ENCODE measurements around the gene RPL15. TPM values are rescaled to one million over a fixed set of nuclear protein-coding genes. Genes with fewer than 3 reads are reported as not detected.
A peak's percentile ranks its signal among the peaks of the same experiment; 100 is the strongest.
"Not testable (repeated sequence)": the region's sequence is repeated elsewhere in the genome, so short reads cannot be mapped to it uniquely, and the experiment has no call there.

RPL15 gene
- total RNA-seq (1,000 to 10,000 TPM in 1 of 2 donors, 100 to 1,000 TPM in 1; 783 to 1,409 TPM), polyA plus RNA-seq (ENCODE audit: insufficient read depth, low read depth, low replicate concordance) (1,993 TPM)
- long read RNA-seq, donor 1, transcript RPL15-212 (2 exons, 1,785 nt) = minor isoform, 36 of 1,641 reads
- long read RNA-seq, donor 1, transcript RPL15-201 (4 exons, 2,730 nt) = major isoform, 1,131 of 1,641 reads
- long read RNA-seq, donor 1, transcript RPL15-208 (4 exons, 1,063 nt) = minor isoform, 144 of 1,641 reads
- long read RNA-seq, donor 1, transcript RPL15-202 (3 exons, 820 nt) = minor isoform, 247 of 1,641 reads
- long read RNA-seq, donor 1, partial matches to known transcripts = 28 of 1,641 reads
- long read RNA-seq, donor 1, other reads (novel, unspliced or antisense) = 21 of 1,641 reads
- long read RNA-seq, donor 2, transcript RPL15-201 (4 exons, 2,730 nt) = major isoform, 701 of 973 reads
- long read RNA-seq, donor 2, transcript RPL15-202 (3 exons, 820 nt) = minor isoform, 103 of 973 reads
- long read RNA-seq, donor 2, transcript RPL15-208 (4 exons, 1,063 nt) = minor isoform, 95 of 973 reads
- long read RNA-seq, donor 2, transcript RPL15-212 (2 exons, 1,785 nt) = minor isoform, 30 of 973 reads
- long read RNA-seq, donor 2, partial matches to known transcripts = 14 of 973 reads
- long read RNA-seq, donor 2, other reads (novel, unspliced or antisense) = 7 of 973 reads

DNA sequence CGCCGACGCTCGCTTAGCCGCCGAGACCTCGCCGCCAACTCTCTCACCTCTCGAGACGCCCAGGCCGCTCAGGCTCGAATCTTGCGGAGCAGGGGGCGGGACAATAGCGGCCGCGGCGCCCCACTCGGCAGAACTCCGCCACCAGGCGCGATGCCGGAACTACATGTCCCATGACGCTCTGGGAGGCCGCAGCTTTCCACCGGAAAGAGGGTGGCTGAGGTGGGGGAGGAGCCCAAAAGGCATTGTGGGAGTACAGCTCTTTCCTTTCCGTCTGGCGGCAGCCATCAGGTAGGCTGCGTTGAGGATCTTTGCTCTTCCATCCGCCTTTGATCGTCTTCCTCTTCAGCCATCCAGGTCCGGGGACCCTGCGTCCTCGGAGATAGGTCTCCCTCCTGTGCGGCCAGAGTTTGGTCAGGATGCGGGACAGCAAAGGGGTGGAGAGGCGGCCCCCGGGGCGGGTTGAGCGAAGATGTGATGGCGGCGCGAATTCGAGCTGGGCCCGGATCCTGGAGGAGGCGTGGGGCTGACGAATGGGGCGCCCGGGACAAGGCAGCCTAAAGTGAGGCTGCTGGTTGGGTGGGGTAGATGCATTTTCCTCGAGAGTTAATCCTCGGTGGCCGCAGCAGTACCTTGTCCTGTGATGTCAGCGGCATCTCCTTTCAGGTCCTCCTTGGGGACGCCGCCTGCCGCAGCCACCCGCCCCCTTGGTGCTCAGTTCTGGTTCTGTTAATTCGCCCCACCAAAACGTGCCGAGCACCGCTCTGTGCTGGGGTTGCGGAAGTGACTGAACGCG lies at the start of gene RPL15, which contains the start of gene NKIRAS1:
TSS of gene RPL15 (plus strand) at position 247 of the 793 bp plus-strand sequence. CDS start 728 bp downstream, outside the sequence.
TSS of gene NKIRAS1 (minus strand) at position 105 of the 793 bp plus-strand sequence. CDS start 6,086 bp downstream, outside the sequence.
- Histone ChIP-seq H3K4me1 (peaks cover 10% of the 10 kb centered on the region), H3K27ac (peak within 1 kb of the TSS; percentile 81 to 98), H3K27me3 (no peaks in the 10 kb centered on the region), H3K4me3 (peak within 1 kb of the TSS; percentile 80 to 97), H3K36me3 (ENCODE audit: low read depth, missing control alignments) (no peaks in the 10 kb centered on the region), H3K9me3 (no peaks in the 10 kb centered on the region)
- intact Hi-C loops (cut with DNase I; ENCODE audit: low total_unique reads) = no loop called here
- TF ChIP-seq, protein P1, sequence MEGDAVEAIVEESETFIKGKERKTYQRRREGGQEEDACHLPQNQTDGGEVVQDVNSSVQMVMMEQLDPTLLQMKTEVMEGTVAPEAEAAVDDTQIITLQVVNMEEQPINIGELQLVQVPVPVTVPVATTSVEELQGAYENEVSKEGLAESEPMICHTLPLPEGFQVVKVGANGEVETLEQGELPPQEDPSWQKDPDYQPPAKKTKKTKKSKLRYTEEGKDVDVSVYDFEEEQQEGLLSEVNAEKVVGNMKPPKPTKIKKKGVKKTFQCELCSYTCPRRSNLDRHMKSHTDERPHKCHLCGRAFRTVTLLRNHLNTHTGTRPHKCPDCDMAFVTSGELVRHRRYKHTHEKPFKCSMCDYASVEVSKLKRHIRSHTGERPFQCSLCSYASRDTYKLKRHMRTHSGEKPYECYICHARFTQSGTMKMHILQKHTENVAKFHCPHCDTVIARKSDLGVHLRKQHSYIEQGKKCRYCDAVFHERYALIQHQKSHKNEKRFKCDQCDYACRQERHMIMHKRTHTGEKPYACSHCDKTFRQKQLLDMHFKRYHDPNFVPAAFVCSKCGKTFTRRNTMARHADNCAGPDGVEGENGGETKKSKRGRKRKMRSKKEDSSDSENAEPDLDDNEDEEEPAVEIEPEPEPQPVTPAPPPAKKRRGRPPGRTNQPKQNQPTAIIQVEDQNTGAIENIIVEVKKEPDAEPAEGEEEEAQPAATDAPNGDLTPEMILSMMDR (IDR thresholded peaks at IDR 0.05) = peak; percentile 46 to 83 (median 81)
- peak; percentile 70 for TF ChIP-seq POLR2A (IDR thresholded peaks at IDR 0.05)
- WGBS, 2 donors = 0 to 1% methylated on average over 40 to 57 of the region's 64 CpGs
- peak; percentile 98 for DNase-seq

DNA sequence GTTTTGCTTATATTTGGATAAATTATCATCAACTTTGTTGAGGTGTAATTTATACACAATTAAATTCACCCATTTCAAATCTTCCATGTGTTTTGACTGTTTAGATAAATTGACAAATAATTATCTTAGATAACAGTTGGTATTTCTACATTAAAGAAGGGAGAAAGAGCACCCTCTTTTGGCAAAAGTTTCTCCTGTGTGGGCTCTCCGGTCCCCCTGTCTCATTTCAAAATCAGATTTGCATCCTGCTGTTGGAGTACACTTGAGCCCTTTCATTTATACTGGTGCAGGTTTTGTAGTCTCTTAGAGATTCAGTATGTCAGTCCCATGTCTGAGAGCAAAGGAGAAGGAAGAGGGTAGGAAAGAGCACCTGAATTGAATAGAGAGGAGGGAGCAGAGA lies 49.5 kb upstream of the RPL15 start:
- no peak overlapping the region for H3K27ac ChIP-seq
- TF ChIP-seq POLR2A (IDR thresholded peaks at IDR 0.05) = no peak
- TF ChIP-seq, protein P1 (IDR thresholded peaks at IDR 0.05) = no peak
- H3K36me3 ChIP-seq (ENCODE audit: low read depth, missing control alignments) = no peaks in the 10 kb centered on the region
- H3K4me1 ChIP-seq = peaks cover 30% of the 10 kb centered on the region
- WGBS, 2 donors = 62 to 95% methylated on average over 1 of the region's 1 CpG
- no peak for DNase-seq
- H3K4me3 ChIP-seq = no peak overlapping the region
- H3K9me3 ChIP-seq = no peaks in the 10 kb centered on the region
- intact Hi-C loops (cut with DNase I; ENCODE audit: low total_unique reads) = no loop called here
- H3K27me3 ChIP-seq = no peaks in the 10 kb centered on the region

DNA sequence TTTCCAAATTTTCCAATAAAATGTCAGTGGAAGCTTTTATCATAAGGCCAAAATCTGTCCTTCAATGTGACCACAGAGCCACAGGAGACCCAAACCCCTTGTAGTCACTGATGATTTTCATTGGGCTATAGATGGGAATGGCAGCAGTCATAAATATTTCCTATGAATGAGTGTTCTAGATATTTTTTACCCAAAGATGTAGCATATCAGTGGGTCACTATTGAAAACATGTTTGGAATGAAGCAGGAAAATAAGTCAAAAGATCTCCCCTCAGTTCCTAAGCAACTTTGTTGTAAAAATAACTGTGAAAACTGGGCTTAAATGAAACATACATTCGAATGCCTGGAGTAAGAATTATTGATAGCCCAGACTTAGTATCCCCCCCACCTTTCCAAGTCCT lies 49.1 kb upstream of the RPL15 start:
- no peaks in the 10 kb centered on the region for H3K36me3 ChIP-seq (ENCODE audit: low read depth, missing control alignments)
- TF ChIP-seq, protein P1 (IDR thresholded peaks at IDR 0.05) = no peak
- no peak for TF ChIP-seq POLR2A (IDR thresholded peaks at IDR 0.05)
- intact Hi-C loops (cut with DNase I; ENCODE audit: low total_unique reads) = no loop called here
- WGBS, 2 donors = 59 to 67% methylated on average over 1 of the region's 1 CpG
- H3K4me3 ChIP-seq = no peak overlapping the region
- H3K9me3 ChIP-seq = no peaks in the 10 kb centered on the region
- H3K27me3 ChIP-seq = no peaks in the 10 kb centered on the region
- H3K27ac ChIP-seq = no peak overlapping the region
- no peak for DNase-seq
- H3K4me1 ChIP-seq = peaks cover 30% of the 10 kb centered on the region

DNA sequence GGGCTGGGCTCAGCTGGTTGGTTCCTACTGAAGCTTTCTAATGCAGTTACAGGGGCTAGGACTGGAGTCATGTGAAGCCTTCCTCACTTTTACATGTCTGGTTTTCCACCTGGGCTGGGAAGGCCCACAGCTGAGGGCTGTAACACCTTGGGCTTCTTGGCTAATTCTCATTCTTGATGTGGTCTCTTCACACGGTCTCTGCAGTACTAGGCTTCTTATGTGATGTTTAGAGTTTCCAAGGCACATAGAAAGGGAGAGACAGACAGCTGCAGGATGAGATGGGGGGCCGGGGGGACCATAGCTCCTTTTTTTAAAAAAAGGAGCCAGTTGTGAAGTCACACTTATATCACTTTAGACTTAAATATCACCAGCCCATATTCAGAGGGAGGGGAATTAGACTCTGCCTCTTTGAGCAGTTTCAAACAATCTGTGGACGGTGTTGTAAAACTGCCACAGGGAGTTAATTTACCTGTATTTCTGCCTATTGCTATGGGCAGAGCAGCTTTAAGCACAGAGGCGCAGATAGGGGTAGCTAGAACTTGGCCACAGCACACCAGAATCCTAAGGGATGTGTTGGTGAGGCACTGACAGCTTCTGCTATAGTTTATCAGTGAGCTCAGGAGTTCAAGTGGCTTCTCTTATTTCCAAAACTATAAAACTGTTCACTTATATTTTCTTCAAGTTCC lies 46.8 kb upstream of the RPL15 start:
- intact Hi-C loops (cut with DNase I; ENCODE audit: low total_unique reads) = no loop called here
- no peak for TF ChIP-seq POLR2A (IDR thresholded peaks at IDR 0.05)
- TF ChIP-seq, protein P1 (IDR thresholded peaks at IDR 0.05) = no peak
- Histone ChIP-seq H3K4me1 (peaks cover 15% of the 10 kb centered on the region), H3K27ac (no peak overlapping the region), H3K4me3 (no peak overlapping the region), H3K9me3 (no peaks in the 10 kb centered on the region), H3K36me3 (ENCODE audit: low read depth, missing control alignments) (no peaks in the 10 kb centered on the region), H3K27me3 (no peaks in the 10 kb centered on the region)
- DNase-seq = no peak
- 88 to 90% methylated on average over 4 of the region's 4 CpGs for WGBS, 2 donors

DNA sequence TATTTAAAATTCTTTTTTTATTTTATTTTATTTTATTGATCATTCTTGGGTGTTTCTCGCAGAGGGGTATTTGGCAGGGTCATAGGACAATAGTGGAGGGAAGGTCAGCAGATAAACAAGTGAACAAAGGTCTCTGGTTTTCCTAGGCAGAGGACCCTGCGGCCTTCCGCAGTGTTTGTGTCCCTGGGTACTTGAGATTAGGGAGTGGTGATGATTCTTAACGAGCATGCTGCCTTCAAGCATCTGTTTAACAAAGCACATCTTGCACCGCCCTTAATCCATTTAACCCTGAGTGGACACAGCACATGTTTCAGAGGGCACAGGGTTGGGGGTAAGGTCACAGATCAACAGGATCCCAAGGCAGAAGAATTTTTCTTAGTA lies 46.3 kb upstream of the RPL15 start:
- H3K4me3 ChIP-seq; H3K36me3 ChIP-seq (ENCODE audit: low read depth, missing control alignments); DNase-seq; H3K27me3 ChIP-seq; H3K4me1 ChIP-seq; H3K27ac ChIP-seq; intact Hi-C loops (cut with DNase I; ENCODE audit: low total_unique reads); H3K9me3 ChIP-seq: not testable (repeated sequence)
- 49 to 89% methylated on average over 1 to 4 of the region's 5 CpGs for WGBS, 2 donors

DNA sequence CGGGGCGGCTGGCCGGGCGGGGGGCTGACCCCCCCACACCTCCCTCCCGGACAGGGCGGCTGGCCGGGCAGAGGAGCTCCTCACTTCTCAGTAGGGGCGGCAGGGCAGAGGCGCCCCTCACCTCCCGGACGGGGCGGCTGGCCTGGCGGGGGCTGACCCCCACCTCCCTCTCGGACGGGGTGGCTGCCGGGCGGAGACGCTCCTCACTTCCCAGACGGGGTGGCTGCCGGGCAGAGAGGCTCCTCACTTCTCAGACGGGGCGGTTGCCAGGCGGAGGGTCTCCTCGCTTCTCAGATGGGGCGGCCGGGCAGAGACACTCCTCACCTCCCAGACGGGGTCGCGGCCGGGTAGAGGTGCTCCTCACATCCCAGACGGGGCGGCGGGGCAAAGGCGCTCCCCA lies 45.6 kb upstream of the RPL15 start:
- H3K9me3 ChIP-seq; H3K4me3 ChIP-seq; H3K4me1 ChIP-seq; H3K36me3 ChIP-seq (ENCODE audit: low read depth, missing control alignments); intact Hi-C loops (cut with DNase I; ENCODE audit: low total_unique reads); H3K27me3 ChIP-seq; DNase-seq; H3K27ac ChIP-seq: not testable (repeated sequence)
- WGBS, 2 donors = 97 to 99% methylated on average over 7 to 14 of the region's 34 CpGs
